ENCODE results near the gene BCCIP. TPM values are rescaled to one million over a fixed set of nuclear protein-coding genes. Genes with fewer than 3 reads are reported as not detected.

The BCCIP gene
- total RNA-seq, 1 donor from 2014 or later: 68.1 TPM

DNA sequence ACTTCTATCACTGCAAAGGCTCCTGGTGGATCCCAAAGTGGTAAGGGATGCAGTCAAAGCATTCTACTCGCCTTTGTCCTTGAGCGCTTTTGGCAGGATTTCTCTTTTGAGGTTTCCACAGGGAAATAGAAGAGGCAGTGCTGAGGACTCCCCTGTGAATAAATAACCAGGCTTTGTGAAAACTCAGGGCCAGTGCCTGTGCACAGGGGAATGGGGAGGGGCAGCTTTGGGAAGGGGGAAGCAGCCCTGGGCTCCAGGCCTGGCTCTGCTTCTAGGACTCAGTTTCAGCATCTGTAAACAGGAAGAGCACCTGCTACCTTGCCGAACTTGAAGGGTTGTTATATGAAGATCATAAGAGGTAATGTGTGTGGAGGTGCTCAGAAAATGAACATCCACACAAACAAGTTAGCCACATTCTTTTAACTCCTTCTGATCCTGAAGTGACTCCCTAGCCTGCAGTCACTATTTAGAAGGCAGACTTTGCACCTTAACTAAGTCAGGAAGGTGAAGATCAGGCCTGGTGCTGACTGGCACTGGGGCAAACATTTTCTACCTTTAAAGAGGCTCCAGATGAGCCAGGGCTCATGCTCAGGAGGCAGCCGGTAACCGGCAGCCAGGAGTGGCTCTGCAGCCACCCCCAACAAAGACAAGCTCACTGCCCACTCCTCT is 25.2 kb upstream of the BCCIP start:
- H3K27me3 Mint-ChIP-seq (ENCODE audit: low read depth, unreplicated experiment): no peaks in the 10 kb centered on the region
- peaks cover 12% of the 10 kb centered on the region for H3K36me3 ChIP-seq (ENCODE audit: insufficient read depth, low read length)
- FAIRE-seq: no peak
- H4K20me1 ChIP-seq (ENCODE audit: insufficient read depth, low read length): peaks cover 9% of the 10 kb centered on the region
- H3K27me3 ChIP-seq (ENCODE audit: insufficient read depth, low read length): no peaks in the 10 kb centered on the region
- H3K4me3 Mint-ChIP-seq (ENCODE audit: unreplicated experiment): no peak overlapping the region
- no peak overlapping the region for H3K27ac ChIP-seq (ENCODE audit: low read depth, low read length)
- no peak overlapping the region for H3K9ac ChIP-seq (ENCODE audit: low read length)
- H3K79me2 ChIP-seq (ENCODE audit: insufficient read depth, low read length): no peaks in the 10 kb centered on the region
- H3K4me3 ChIP-seq (ENCODE audit: insufficient read depth, low read depth, low read length): no peak overlapping the region
- no peak overlapping the region for H2AFZ ChIP-seq (ENCODE audit: low read depth, low read length)
- no peaks in the 10 kb centered on the region for H3K9me3 ChIP-seq (ENCODE audit: insufficient read depth, low read depth, low read length)
- no peak overlapping the region for H3K4me2 ChIP-seq (ENCODE audit: low read length)
- peaks cover 28% of the 10 kb centered on the region for H3K36me3 Mint-ChIP-seq (ENCODE audit: low read depth, unreplicated experiment)
- no peaks in the 10 kb centered on the region for H3K4me1 ChIP-seq (ENCODE audit: insufficient read depth, low read length)
- H3K4me1 Mint-ChIP-seq (ENCODE audit: low read depth, unreplicated experiment): peaks cover 16% of the 10 kb centered on the region
- DNase-seq (ENCODE audit: low read depth): no peak
- no peaks in the 10 kb centered on the region for H3K9me3 Mint-ChIP-seq (ENCODE audit: unreplicated experiment)
- H3K27ac Mint-ChIP-seq (ENCODE audit: unreplicated experiment): no peak overlapping the region
- TF ChIP-seq EZH2 (IDR thresholded peaks at IDR 0.05; ENCODE audit: insufficient read depth, low read length) (no peak), CTCF (IDR thresholded peaks at IDR 0.05; ENCODE audit: insufficient read depth, low read depth, low read length) (no peak)

GRCh38 chr10:125799451-125800182 is 23.7 kb upstream of the BCCIP start:
- H3K27ac Mint-ChIP-seq (ENCODE audit: unreplicated experiment): peak overlapping the region; percentile 23
- Histone ChIP-seq H3K27ac (ENCODE audit: low read depth, low read length) (no peak overlapping the region), H4K20me1 (ENCODE audit: insufficient read depth, low read length) (peaks cover 9% of the 10 kb centered on the region), H3K27me3 (ENCODE audit: insufficient read depth, low read length) (no peaks in the 10 kb centered on the region), H3K9ac (ENCODE audit: low read length) (no peak overlapping the region), H3K9me3 (ENCODE audit: insufficient read depth, low read depth, low read length) (no peaks in the 10 kb centered on the region), H3K4me3 (ENCODE audit: insufficient read depth, low read depth, low read length) (no peak overlapping the region), H2AFZ (ENCODE audit: low read depth, low read length) (no peak overlapping the region), H3K4me2 (ENCODE audit: low read length) (no peak overlapping the region), H3K79me2 (ENCODE audit: insufficient read depth, low read length) (no peaks in the 10 kb centered on the region), H3K4me1 (ENCODE audit: insufficient read depth, low read length) (no peaks in the 10 kb centered on the region), H3K36me3 (ENCODE audit: insufficient read depth, low read length) (peaks cover 4% of the 10 kb centered on the region)
- DNase-seq (ENCODE audit: low read depth): no peak
- no peak for FAIRE-seq
- no peaks in the 10 kb centered on the region for H3K9me3 Mint-ChIP-seq (ENCODE audit: unreplicated experiment)
- TF ChIP-seq EZH2 (IDR thresholded peaks at IDR 0.05; ENCODE audit: insufficient read depth, low read length): no peak
- TF ChIP-seq CTCF (IDR thresholded peaks at IDR 0.05; ENCODE audit: insufficient read depth, low read depth, low read length): no peak
- no peaks in the 10 kb centered on the region for H3K27me3 Mint-ChIP-seq (ENCODE audit: low read depth, unreplicated experiment)
- H3K4me1 Mint-ChIP-seq (ENCODE audit: low read depth, unreplicated experiment): peaks cover 16% of the 10 kb centered on the region
- H3K4me3 Mint-ChIP-seq (ENCODE audit: unreplicated experiment): no peak overlapping the region
- peaks cover 28% of the 10 kb centered on the region for H3K36me3 Mint-ChIP-seq (ENCODE audit: low read depth, unreplicated experiment)

GRCh38 chr10:125801574-125801973 is 21.8 kb upstream of the BCCIP start:
- FAIRE-seq (no peak), DNase-seq (ENCODE audit: low read depth) (no peak)
- no peak overlapping the region for H3K27ac ChIP-seq (ENCODE audit: low read depth, low read length)
- Mint-ChIP-seq H3K9me3 (ENCODE audit: unreplicated experiment) (no peaks in the 10 kb centered on the region), H3K27ac (ENCODE audit: unreplicated experiment) (no peak overlapping the region), H3K27me3 (ENCODE audit: low read depth, unreplicated experiment) (no peaks in the 10 kb centered on the region), H3K4me1 (ENCODE audit: low read depth, unreplicated experiment) (peaks cover 16% of the 10 kb centered on the region), H3K36me3 (ENCODE audit: low read depth, unreplicated experiment) (peaks cover 31% of the 10 kb centered on the region), H3K4me3 (ENCODE audit: unreplicated experiment) (no peak overlapping the region)
- H3K9ac ChIP-seq (ENCODE audit: low read length): no peak overlapping the region
- H3K36me3 ChIP-seq (ENCODE audit: insufficient read depth, low read length): peaks cover 9% of the 10 kb centered on the region
- TF ChIP-seq CTCF (IDR thresholded peaks at IDR 0.05; ENCODE audit: insufficient read depth, low read depth, low read length) (no peak), EZH2 (IDR thresholded peaks at IDR 0.05; ENCODE audit: insufficient read depth, low read length) (no peak)
- no peaks in the 10 kb centered on the region for H3K27me3 ChIP-seq (ENCODE audit: insufficient read depth, low read length)
- H3K4me1 ChIP-seq (ENCODE audit: insufficient read depth, low read length): no peaks in the 10 kb centered on the region
- no peak overlapping the region for H2AFZ ChIP-seq (ENCODE audit: low read depth, low read length)
- H3K79me2 ChIP-seq (ENCODE audit: insufficient read depth, low read length): no peaks in the 10 kb centered on the region
- H3K4me2 ChIP-seq (ENCODE audit: low read length): no peak overlapping the region
- H4K20me1 ChIP-seq (ENCODE audit: insufficient read depth, low read length): peaks cover 9% of the 10 kb centered on the region
- H3K4me3 ChIP-seq (ENCODE audit: insufficient read depth, low read depth, low read length): no peak overlapping the region
- H3K9me3 ChIP-seq (ENCODE audit: insufficient read depth, low read depth, low read length): no peaks in the 10 kb centered on the region

Data from astrocyte (in vitro differentiated cells and primary cell).